D721Med (cell line): Measurements from ENCODE around the gene F9.
"Not testable (repeated sequence)": the region's sequence is repeated elsewhere in the genome, so short reads cannot be mapped to it uniquely, and the experiment has no call there.

ENCODE experiments used
- DNase-seq: peaks from one replicate; pipeline ENCODE4 v3.0.0; 2011; ENCODE audit warnings: low spot score; ENCODE audit not compliant: insufficient read length
- FAIRE-seq: peaks from 2 replicates; lab custom pipeline; 2011; peaks lifted over from hg19 to GRCh38; lab: Jason Lieb, UNC
- CTCF ChIP-seq: IDR thresholded peaks from 2 replicates; pipeline ENCODE4 v1.5.1; 2012; ENCODE audit warnings: mild to moderate bottlenecking, control low read depth; ENCODE audit not compliant: insufficient read depth; ENCODE audit errors: missing control alignments

Gene F9

GRCh38 chrX:139530550-139530949 is at the start of gene F9:
TSS of gene F9 (plus strand) at chrX:139530739. CDS start at chrX:139530765, 26 bp downstream.
- no peak for TF ChIP-seq CTCF
- DNase-seq (no peak), FAIRE-seq (no peak)

GRCh38 chrX:139483699-139484098 is 46.8 kb upstream of the F9 start:
- FAIRE-seq: no peak
- no peak for TF ChIP-seq CTCF
- DNase-seq: no peak

GRCh38 chrX:139484591-139484990 is 45.9 kb upstream of the F9 start:
- TF ChIP-seq CTCF: no peak
- DNase-seq (no peak), FAIRE-seq (no peak)

- TF ChIP-seq CTCF: no peak
- DNase-seq (no peak), FAIRE-seq (no peak)
Observed at GRCh38 chrX:139495324-139495723, 35.2 kb upstream of the F9 start.

GRCh38 chrX:139506333-139506732 is 24.2 kb upstream of the F9 start:
- no peak for TF ChIP-seq CTCF
- no peak for FAIRE-seq
- DNase-seq: no peak

GRCh38 chrX:139508099-139508498 is 22.4 kb upstream of the F9 start:
- no peak for TF ChIP-seq CTCF
- DNase-seq (no peak), FAIRE-seq (no peak)

GRCh38 chrX:139518475-139518874 is 12.1 kb upstream of the F9 start:
- TF ChIP-seq CTCF: no peak
- DNase-seq (no peak), FAIRE-seq (no peak)

- not testable (repeated sequence) for FAIRE-seq, DNase-seq
Observed at GRCh38 chrX:139528829-139529228, 1.7 kb upstream of the F9 start.
